ENCODE results near the gene TFF2.

GRCh38 chr21:42331660-42332059 is 19.1 kb downstream of the TFF2 start:
- TF ChIP-seq CTCF (optimal IDR thresholded peaks at IDR 0.05 in 1 of 3, IDR thresholded peaks at IDR 0.05 in 1 of 3, conservative IDR thresholded peaks at IDR 0.05 in 1 of 3; ENCODE audit: extremely low read depth in 1 of 3, insufficient read depth in 2 of 3, low read length in 3 of 3) (no peak), EZH2 (IDR thresholded peaks at IDR 0.05; ENCODE audit: low read length) (no peak)

Data from keratinocyte (primary cell).